Skeletal muscle cell (primary cell): ENCODE results near the gene DRD3.

Experiments
- DNase-seq: peaks from one replicate; pipeline ENCODE4 v3.0.0-alpha.2; 2010; ENCODE audit warnings: low read depth
- H3K4me3 ChIP-seq: 2 replicates; pipeline ENCODE4 v1.5.1; 2011; ENCODE audit warnings: low read depth, mild to moderate bottlenecking, control low read depth, low read length, moderate library complexity

Gene DRD3

DNA sequence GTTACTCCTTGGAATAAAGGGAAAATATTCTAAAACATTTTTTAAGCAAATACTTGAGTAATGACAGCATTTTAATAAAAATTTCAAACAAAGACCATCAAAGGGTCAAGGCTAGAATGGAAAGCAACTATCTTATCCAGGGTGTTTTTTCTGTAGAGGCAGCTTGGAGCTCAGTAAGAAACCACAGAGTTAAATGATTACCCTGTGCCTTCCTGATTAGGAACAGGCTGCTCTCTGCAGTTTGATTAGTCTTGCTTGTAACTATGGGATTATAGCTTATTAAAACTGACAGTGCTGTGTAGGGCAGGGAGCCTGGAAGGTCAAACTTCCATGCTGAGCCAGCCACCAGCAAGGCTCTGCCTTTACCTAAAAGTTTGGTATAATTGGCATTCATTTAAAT lies 89.2 kb downstream of the DRD3 start:
- no peak overlapping the region for H3K4me3 ChIP-seq
- DNase-seq, result no peak

DNA sequence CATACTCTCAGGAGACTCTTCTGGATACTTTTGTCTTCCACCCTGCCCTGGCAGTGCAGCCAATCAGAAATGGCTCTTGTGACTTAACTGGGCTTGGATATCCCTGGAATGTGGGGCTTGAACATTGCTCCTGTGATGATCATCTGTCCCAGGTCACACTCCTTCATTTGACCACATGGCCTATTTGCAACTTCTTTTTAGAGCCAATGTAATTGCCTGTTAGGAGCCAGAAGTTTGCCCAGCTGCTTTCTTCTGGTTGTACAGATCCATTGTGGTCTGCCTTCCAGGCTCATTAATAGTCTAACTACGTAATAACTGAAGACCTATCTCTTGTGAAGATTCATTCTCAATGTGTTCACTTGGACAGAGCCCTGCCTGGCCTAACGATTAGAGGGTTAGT lies 92.5 kb downstream of the DRD3 start:
- DNase-seq, result no peak
- no peak overlapping the region for H3K4me3 ChIP-seq

DNA sequence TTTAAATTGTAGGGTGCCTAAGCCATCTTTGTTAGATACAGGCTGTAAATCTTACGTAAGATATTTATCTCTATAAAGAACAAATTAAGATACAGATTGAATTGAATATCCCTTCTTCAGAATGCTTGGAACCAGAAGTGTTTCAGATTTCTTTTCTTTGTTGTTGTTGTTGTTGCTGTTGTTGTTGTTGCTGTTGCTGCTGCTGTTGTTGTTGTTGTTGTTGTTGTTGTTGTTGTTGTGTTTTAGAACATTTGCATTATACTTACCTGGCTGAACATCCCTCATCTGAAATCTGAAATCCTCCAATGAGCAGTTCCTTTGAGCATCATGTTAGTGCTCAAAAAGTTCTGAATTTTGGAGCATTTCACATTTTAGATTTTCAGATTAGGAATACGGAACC lies 95.7 kb downstream of the DRD3 start:
- H3K4me3 ChIP-seq, result no peak overlapping the region
- no peak for DNase-seq

DNA sequence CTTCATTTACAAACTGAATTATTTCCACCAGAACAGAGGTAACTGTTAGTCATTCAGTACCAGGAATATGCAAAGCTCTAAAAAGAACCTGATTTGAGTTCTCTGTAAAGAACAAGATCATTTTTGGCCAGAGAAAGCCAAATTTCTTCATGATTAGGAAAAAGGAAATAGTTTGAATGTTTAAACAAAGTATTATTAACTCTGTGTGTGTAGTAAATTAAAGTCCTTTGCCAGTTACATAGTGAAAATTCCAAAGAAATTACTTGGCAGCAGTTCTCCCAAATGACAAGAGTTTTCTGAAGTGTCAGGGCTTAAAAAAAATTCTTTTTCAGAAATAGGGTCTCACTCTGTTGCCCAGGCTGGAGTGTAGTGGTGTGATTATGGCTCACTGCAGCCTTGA lies 97.8 kb downstream of the DRD3 start:
- H3K4me3 ChIP-seq, result no peak overlapping the region
- no peak for DNase-seq

DNA sequence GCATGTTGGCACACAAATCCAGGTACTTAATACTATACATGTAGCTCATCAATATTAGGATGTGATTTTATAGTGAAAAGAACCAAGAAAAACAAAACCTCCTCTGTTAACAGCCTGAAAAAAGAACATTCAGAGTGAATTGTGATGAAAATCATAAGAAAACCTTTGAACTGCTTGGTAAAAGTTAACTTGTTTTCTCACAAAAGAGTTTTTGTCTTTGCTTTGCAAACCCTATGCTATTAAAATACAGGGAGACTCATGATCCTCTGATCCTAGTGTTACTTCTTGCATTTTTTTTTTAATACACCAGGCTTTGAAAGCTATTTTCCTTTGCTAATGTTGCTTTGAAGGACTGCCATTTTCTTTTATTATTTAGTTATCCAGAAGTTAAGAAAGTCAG lies 98.7 kb downstream of the DRD3 start:
- DNase-seq, result no peak

DNA sequence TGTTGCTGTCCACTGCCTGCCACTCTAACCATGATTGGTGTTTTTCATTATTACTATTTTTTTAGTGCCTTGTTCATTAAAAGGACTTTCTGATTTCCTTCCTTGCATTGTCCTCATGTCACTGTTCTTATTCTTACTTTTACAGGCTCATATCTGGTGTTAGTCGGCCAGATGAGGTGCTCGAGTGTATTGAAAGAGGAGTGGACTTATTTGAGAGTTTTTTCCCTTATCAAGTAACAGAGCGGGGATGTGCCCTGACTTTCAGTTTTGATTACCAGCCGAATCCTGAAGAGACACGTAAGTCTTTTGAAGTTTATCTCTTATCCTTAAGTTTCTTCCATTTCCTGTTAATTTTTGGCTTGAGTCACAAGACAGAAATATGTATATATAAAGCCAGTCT lies 99.1 kb downstream of the DRD3 start:
- H3K4me3 ChIP-seq, result no peak overlapping the region
- DNase-seq, result no peak

More for the DNA sequence above, 98.7 kb downstream of the DRD3 start:
- no peak overlapping the region for H3K4me3 ChIP-seq

DNA sequence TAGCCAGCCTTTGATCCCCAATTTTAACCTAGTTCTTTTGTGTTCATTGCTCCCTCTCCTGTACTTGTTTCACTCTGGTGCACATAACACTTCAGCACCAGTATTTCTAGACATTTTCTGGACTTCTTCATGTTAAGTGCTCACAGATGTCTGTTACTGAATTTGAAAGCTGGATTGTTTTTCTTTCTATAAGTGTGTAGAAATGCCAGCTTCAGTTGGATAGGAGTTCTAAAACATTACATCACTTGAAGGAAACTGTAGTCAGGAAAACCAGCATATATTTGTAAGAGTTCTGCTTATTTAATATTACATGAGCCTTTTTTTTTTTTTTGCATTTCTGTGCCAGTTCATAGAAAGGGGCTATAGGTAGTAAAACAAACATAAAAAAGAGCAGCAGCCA lies 100.7 kb downstream of the DRD3 start:
- no peak overlapping the region for H3K4me3 ChIP-seq
- no peak for DNase-seq
